Liver (tissue), 9 donors: ENCODE data around the gene INTS3. TPM values are rescaled to one million over a fixed set of nuclear protein-coding genes. Genes with fewer than 3 reads are reported as not detected.

Experiments used
- DNase-seq: peaks from one replicate; pipeline ENCODE4 v3.0.0-alpha.2; 2017; ENCODE audit warnings: low spot score
- H3K27ac ChIP-seq, 2 donors: one replicate each; pipeline ENCODE4 v1.7.0; 2013; ENCODE audit warnings: inconsistent platforms in 2 of 2, low read length in 2 of 2, control low read depth in 1 of 2, low read depth in 1 of 2, mild to moderate bottlenecking in 1 of 2
- H3K27me3 ChIP-seq, 4 donors: one replicate each; pipeline versions ENCODE4 v1.6.1 to v1.7.0; 2013; ENCODE audit warnings: low read length in 3 of 4, inconsistent platforms in 1 of 4, mild to moderate bottlenecking in 1 of 4, moderate library complexity in 1 of 4; ENCODE audit not compliant: control insufficient read depth in 4 of 4, insufficient read depth in 4 of 4
- H3K36me3 ChIP-seq, 4 donors: one replicate each; pipeline versions ENCODE4 v1.6.1 to v1.7.0; 2013; ENCODE audit warnings: low read length in 3 of 4, mild to moderate bottlenecking in 3 of 4, low read depth in 1 of 4, moderate library complexity in 1 of 4; ENCODE audit not compliant: control insufficient read depth in 4 of 4, insufficient read depth in 3 of 4
- H3K4me1 ChIP-seq, 4 donors: one replicate each; pipeline versions ENCODE4 v1.6.1 to v1.7.0; 2013; ENCODE audit warnings: low read length in 3 of 4, mild to moderate bottlenecking in 3 of 4, moderate library complexity in 1 of 4; ENCODE audit not compliant: control insufficient read depth in 4 of 4, insufficient read depth in 4 of 4
- H3K4me3 ChIP-seq, 3 donors: one replicate each; pipeline versions ENCODE4 v1.6.1 to v1.7.0; 2013; ENCODE audit warnings: low read length in 3 of 3, control low read depth in 1 of 3, low read depth in 1 of 3, mild to moderate bottlenecking in 1 of 3
- H3K9ac ChIP-seq, 2 donors: one replicate each; pipeline ENCODE4 v1.7.0; 2013; ENCODE audit warnings: low read length in 2 of 2, mild to moderate bottlenecking in 2 of 2, moderate library complexity in 2 of 2, control low read depth in 1 of 2, low read depth in 1 of 2
- H3K9me3 ChIP-seq, 4 donors: one replicate each; pipeline versions ENCODE4 v1.6.1 to v1.7.0; 2013; ENCODE audit warnings: low read length in 3 of 4; ENCODE audit not compliant: control insufficient read depth in 4 of 4
- ATF3 ChIP-seq: IDR thresholded peaks from 2 replicates; pipeline ENCODE4 v1.6.1; 2016; ENCODE audit warnings: antibody characterized with exemption
- CTCF ChIP-seq: fragments of 150-350 bp; IDR thresholded peaks from 2 replicates; pipeline ENCODE4 v1.5.1; 2017; ENCODE audit warnings: improper control_type of control experiment, low read depth, low read length; ENCODE audit not compliant: missing input control
- EGR1 ChIP-seq, 2 donors: IDR thresholded peaks; 2 replicates each; pipeline ENCODE4 v1.6.1; 2016 to 2018; ENCODE audit warnings: antibody characterized with exemption in 2 of 2, low read depth in 2 of 2
- FOXA1 ChIP-seq: IDR thresholded peaks from 2 replicates; pipeline ENCODE4 v1.6.1; 2016; ENCODE audit warnings: antibody characterized with exemption
- FOXA2 ChIP-seq: IDR thresholded peaks from 2 replicates; pipeline ENCODE4 v1.6.1; 2016; ENCODE audit warnings: antibody characterized with exemption
- GABPA ChIP-seq, 2 donors: IDR thresholded peaks in 1 of 2; conservative IDR thresholded peaks in 1 of 2; 2 replicates each; pipeline ENCODE4 v1.6.1; 2016; ENCODE audit warnings: antibody characterized with exemption in 2 of 2, mild to moderate bottlenecking in 1 of 2, moderate library complexity in 1 of 2
- HNF4A ChIP-seq, 2 donors: conservative IDR thresholded peaks; 2 replicates each; pipeline ENCODE4 v1.6.1; 2016; ENCODE audit warnings: antibody characterized with exemption in 2 of 2, mild to moderate bottlenecking in 2 of 2
- HNF4G ChIP-seq: IDR thresholded peaks from 2 replicates; pipeline ENCODE4 v1.6.1; 2016; ENCODE audit warnings: antibody characterized with exemption
- JUND ChIP-seq, 2 donors: IDR thresholded peaks; 2 replicates each; pipeline ENCODE4 v1.6.1; 2016; ENCODE audit warnings: antibody characterized with exemption in 2 of 2
- MAX ChIP-seq: IDR thresholded peaks from 2 replicates; pipeline ENCODE4 v1.6.1; 2016; ENCODE audit warnings: antibody characterized with exemption
- NR2F2 ChIP-seq: IDR thresholded peaks from 2 replicates; pipeline ENCODE4 v1.6.1; 2016; ENCODE audit warnings: antibody characterized with exemption
- RAD21 ChIP-seq, 2 donors: IDR thresholded peaks; 2 replicates each; pipeline ENCODE4 v1.6.1; 2016; ENCODE audit warnings: antibody characterized with exemption in 2 of 2, mild to moderate bottlenecking in 2 of 2
- RXRA ChIP-seq, 2 donors: IDR thresholded peaks; 2 replicates each; pipeline ENCODE4 v1.6.1; 2017 to 2018; ENCODE audit warnings: antibody characterized with exemption in 2 of 2, mild to moderate bottlenecking in 1 of 2
- SP1 ChIP-seq: IDR thresholded peaks from 2 replicates; pipeline ENCODE4 v1.6.1; 2018; ENCODE audit warnings: antibody characterized with exemption, mild to moderate bottlenecking
- YY1 ChIP-seq: IDR thresholded peaks from 2 replicates; pipeline ENCODE4 v1.6.1; 2016; ENCODE audit warnings: antibody characterized with exemption, mild to moderate bottlenecking
- ZBTB33 ChIP-seq: IDR thresholded peaks from 2 replicates; pipeline ENCODE4 v1.6.1; 2016; ENCODE audit warnings: antibody characterized with exemption
- WGBS: extraction: QIAGEN DNeasy Blood & Tissue Kit; methylation state at CpG from one replicate; pipeline ENCODE4 v1.1.7; 2013; 5-methylcytosine and 5-hydroxymethylcytosine counted together
- polyA plus RNA-seq, 2 donors: library from polyadenylated mRNA; stranded (reverse) in 1 of 2; unstranded in 1 of 2; fragments of 200-250 nt in 1 of 2; fragments of >200 nt in 1 of 2; fragmentation: Nextera tagmentation in 1 of 2; extraction: Ambion mirVana in 1 of 2; gene quantifications; one replicate each; pipeline versions ENCODE4 v1.2.1 to v1.2.3, GENCODE V29; 2013 to 2015
- total RNA-seq, 2 donors: library from RNA; depleted of rRNA; stranded (reverse); fragments of >200 nt; gene quantifications; one replicate each; pipeline ENCODE4 v1.2.3, GENCODE V29; 2014
- donor health status: healthy.
- donor health status: healthy.
- donor health status: healthy.
- donor health status: healthy.
- donor health status: healthy.

Gene INTS3
- total and polyA plus RNA-seq, 4 donors: 9.0 to 26.0 (median 15.2) TPM

GRCh38 chr1:153804112-153804511 lies 76.3 kb downstream of the INTS3 start:
- H3K27me3 ChIP-seq: no peaks in the 10 kb centered on the region
- peaks cover 4 to 21% (median 7%) of the 10 kb centered on the region in 4 donors for H3K36me3 ChIP-seq
- H3K9ac ChIP-seq: no peak overlapping the region
- TF ChIP-seq CTCF: no peak
- no peak for TF ChIP-seq NR2F2
- no peak for TF ChIP-seq HNF4G
- TF ChIP-seq SP1: no peak
- no peak for TF ChIP-seq ATF3
- no peak for TF ChIP-seq EGR1 (IDR thresholded peaks at IDR 0.05; ENCODE audit: low read depth in 2 of 2)
- no peak for TF ChIP-seq RXRA (IDR thresholded peaks at IDR 0.05)
- no peak for TF ChIP-seq ZBTB33
- TF ChIP-seq MAX: no peak
- TF ChIP-seq RAD21 (IDR thresholded peaks at IDR 0.05): no peak
- no peak for TF ChIP-seq GABPA (IDR thresholded peaks at IDR 0.05 in 1 of 2, conservative IDR thresholded peaks at IDR 0.05 in 1 of 2)
- no peak for TF ChIP-seq FOXA2
- TF ChIP-seq FOXA1: no peak
- peaks cover 2 to 19% (median 12%) of the 10 kb centered on the region in 4 donors for H3K4me1 ChIP-seq
- WGBS: 86% methylated on average over 2 of the region's 2 CpGs
- no peak for DNase-seq
- H3K27ac ChIP-seq: no peak overlapping the region
- H3K4me3 ChIP-seq: no peak overlapping the region
- no peaks in the 10 kb centered on the region for H3K9me3 ChIP-seq

- no peak for TF ChIP-seq ATF3
- no peak for TF ChIP-seq SP1
- TF ChIP-seq FOXA1: no peak
- no peak for TF ChIP-seq JUND (IDR thresholded peaks at IDR 0.05)
- TF ChIP-seq HNF4A (conservative IDR thresholded peaks at IDR 0.05): no peak
- TF ChIP-seq ZBTB33: no peak
- TF ChIP-seq GABPA (IDR thresholded peaks at IDR 0.05 in 1 of 2, conservative IDR thresholded peaks at IDR 0.05 in 1 of 2): no peak
- TF ChIP-seq YY1: no peak
- no peak for TF ChIP-seq NR2F2
- no peak for TF ChIP-seq EGR1 (IDR thresholded peaks at IDR 0.05; ENCODE audit: low read depth in 2 of 2)
- TF ChIP-seq CTCF: no peak
- H3K9ac ChIP-seq: peak overlapping the region in 1 of 2 donors; percentile 30
- H3K4me1 ChIP-seq: peaks cover 2 to 16% (median 11%) of the 10 kb centered on the region in 4 donors
- no peaks in the 10 kb centered on the region for H3K9me3 ChIP-seq
- H3K27me3 ChIP-seq: no peaks in the 10 kb centered on the region
- H3K27ac ChIP-seq: no peak overlapping the region
- 77% methylated on average over 5 of the region's 5 CpGs for WGBS
- peaks cover 6 to 32% (median 14%) of the 10 kb centered on the region in 4 donors for H3K36me3 ChIP-seq
- H3K4me3 ChIP-seq: no peak overlapping the region
- no peak for DNase-seq
Observed at GRCh38 chr1:153805042-153805745, 77.3 kb downstream of the INTS3 start.
